OCI-LY3 (cell line): ENCODE measurements around the gene TMEM260.

Experiments
- CTCF ChIP-seq: fragments of 200-600, 300-600 bp; sonication (generic); IDR thresholded peaks from 2 replicates; pipeline ENCODE4 v1.5.1; 2014; ENCODE audit warnings: antibody characterized with exemption, low read length, low read depth
- EZH2phosphoT487 ChIP-seq: fragments of 200-600 bp; shearing (Covaris generic); IDR thresholded peaks from 2 replicates; pipeline ENCODE4 v1.6.1; 2018; ENCODE audit warnings: antibody characterized with exemption, mixed run types, low read depth

- TF ChIP-seq CTCF (no peak), EZH2phosphoT487 (no peak)
These were observed 55.4 kb downstream of the TMEM260 start for GRCh38 chr14:56635041-56635440.
